Measurements from ENCODE around the gene CABP1.

DNA sequence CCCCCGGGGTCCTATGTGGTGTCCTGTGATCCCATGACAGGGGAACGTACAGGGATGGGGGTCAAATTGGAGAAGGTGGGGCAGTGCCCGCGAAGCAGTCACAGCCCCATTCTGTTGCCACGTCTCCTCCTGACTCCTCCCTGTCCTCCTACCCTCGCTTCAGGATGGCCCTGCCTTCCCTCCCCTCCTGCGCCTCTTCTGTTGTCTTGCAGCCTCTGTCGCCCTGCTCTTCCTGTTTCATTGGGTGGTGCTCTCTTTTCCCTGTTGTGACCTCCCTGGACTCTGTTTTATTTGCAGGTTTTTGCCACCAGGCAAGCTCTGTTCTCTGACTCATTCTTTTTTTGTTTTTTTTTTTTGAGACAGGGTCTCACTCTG is 18.7 kb downstream of the CABP1 start:
- TF ChIP-seq, protein P1, sequence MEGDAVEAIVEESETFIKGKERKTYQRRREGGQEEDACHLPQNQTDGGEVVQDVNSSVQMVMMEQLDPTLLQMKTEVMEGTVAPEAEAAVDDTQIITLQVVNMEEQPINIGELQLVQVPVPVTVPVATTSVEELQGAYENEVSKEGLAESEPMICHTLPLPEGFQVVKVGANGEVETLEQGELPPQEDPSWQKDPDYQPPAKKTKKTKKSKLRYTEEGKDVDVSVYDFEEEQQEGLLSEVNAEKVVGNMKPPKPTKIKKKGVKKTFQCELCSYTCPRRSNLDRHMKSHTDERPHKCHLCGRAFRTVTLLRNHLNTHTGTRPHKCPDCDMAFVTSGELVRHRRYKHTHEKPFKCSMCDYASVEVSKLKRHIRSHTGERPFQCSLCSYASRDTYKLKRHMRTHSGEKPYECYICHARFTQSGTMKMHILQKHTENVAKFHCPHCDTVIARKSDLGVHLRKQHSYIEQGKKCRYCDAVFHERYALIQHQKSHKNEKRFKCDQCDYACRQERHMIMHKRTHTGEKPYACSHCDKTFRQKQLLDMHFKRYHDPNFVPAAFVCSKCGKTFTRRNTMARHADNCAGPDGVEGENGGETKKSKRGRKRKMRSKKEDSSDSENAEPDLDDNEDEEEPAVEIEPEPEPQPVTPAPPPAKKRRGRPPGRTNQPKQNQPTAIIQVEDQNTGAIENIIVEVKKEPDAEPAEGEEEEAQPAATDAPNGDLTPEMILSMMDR (IDR thresholded peaks at IDR 0.05; ENCODE audit: low read length): no peak
- no peak for TF ChIP-seq EZH2phosphoT487 (IDR thresholded peaks at IDR 0.05; ENCODE audit: low read length)
- no peak for TF ChIP-seq EZH2 (optimal IDR thresholded peaks at IDR 0.05; ENCODE audit: low read depth, low read length)

Measured in MM.1S (cell line).